C4-2B (cell line): ENCODE results near the gene THEMIS.

Source experiments
- H3K27ac ChIP-seq: fragments of 450-650 bp; 2 replicates; pipeline ENCODE4 v1.5.1; 2017
- ZFX ChIP-seq: fragments of 450-650 bp; IDR thresholded peaks from 2 replicates; pipeline ENCODE4 v1.6.1; 2017
- TF ChIP-seq, protein P1 (sequence below): fragments of 450-650 bp; conservative IDR thresholded peaks from 2 replicates; pipeline ENCODE4 v1.5.1; 2017; ENCODE audit warnings: mild to moderate bottlenecking

Gene THEMIS

DNA sequence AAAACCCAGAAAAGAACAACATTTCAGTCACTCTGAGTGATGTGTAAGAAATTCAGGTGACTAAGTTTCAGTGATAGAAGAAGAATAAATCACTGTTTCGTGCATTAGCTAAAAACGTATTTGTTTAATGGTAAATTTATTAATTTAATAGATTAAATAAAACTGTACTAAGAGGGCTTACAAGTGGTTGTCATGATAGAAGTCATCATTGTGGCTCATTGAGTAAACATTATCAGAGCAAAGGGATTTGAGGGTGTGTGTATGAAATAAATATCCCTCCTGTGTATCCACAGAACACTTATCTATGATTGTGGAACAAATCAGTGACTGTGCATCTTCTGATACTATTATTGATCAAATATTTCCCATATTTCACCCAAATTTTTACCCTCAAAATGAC, 40.1 kb downstream of the THEMIS start:
- no peak for TF ChIP-seq ZFX
- TF ChIP-seq, protein P1, sequence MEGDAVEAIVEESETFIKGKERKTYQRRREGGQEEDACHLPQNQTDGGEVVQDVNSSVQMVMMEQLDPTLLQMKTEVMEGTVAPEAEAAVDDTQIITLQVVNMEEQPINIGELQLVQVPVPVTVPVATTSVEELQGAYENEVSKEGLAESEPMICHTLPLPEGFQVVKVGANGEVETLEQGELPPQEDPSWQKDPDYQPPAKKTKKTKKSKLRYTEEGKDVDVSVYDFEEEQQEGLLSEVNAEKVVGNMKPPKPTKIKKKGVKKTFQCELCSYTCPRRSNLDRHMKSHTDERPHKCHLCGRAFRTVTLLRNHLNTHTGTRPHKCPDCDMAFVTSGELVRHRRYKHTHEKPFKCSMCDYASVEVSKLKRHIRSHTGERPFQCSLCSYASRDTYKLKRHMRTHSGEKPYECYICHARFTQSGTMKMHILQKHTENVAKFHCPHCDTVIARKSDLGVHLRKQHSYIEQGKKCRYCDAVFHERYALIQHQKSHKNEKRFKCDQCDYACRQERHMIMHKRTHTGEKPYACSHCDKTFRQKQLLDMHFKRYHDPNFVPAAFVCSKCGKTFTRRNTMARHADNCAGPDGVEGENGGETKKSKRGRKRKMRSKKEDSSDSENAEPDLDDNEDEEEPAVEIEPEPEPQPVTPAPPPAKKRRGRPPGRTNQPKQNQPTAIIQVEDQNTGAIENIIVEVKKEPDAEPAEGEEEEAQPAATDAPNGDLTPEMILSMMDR = no peak

DNA sequence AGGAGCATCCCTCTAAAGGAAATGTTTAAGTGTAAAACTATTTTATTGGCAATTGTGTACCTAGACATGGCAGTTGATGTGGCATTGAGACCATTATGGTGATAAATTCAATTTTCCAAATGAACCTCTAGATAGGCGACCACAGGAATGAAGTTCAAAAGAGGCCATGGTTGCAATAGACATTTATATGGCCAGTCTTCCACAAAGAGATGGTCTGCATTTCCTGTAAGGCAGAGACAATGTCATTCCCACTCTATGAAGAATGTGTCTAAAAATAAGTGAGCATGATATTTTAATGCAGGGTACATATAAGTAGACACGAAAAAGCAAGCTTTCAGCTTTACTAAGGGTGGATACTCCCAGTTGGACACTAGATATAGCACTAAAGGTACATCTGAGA, 40.9 kb downstream of the THEMIS start:
- no peak overlapping the region for H3K27ac ChIP-seq
- no peak for TF ChIP-seq ZFX
- TF ChIP-seq, protein P1 = no peak

More for the DNA sequence above, 40.1 kb downstream of the THEMIS start:
- no peak overlapping the region for H3K27ac ChIP-seq

DNA sequence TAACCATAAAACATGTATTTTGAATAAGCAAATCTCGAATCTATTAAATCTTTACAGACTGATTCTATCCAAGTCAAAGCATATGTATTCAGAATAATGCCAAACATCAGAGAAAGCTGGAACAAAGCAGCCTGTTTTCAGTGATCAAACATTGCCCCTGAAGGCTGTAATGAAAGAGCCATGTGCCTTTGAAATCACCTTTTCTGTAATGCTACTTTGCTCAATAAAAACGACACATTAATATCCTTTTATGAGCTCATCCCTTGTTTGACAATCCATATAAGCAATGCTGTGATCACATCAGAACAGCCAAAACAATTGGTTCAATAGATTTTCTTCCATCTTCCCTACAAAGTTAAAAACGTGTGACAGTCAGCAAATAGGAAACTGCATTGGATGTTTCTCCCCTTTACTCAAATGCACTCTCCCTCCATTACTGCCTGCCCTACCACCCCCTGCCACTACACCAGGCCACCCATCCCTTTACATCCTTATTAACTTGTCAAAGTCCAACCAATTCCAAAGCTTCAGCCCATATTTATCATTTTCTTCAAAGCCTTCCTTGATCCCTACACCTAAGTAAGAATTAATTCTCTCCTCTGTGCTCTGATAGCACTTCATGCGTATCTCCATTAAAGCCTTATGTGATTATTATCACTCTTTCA, 42.0 kb downstream of the THEMIS start:
- no peak for TF ChIP-seq ZFX
- TF ChIP-seq, protein P1 = no peak
- no peak overlapping the region for H3K27ac ChIP-seq

DNA sequence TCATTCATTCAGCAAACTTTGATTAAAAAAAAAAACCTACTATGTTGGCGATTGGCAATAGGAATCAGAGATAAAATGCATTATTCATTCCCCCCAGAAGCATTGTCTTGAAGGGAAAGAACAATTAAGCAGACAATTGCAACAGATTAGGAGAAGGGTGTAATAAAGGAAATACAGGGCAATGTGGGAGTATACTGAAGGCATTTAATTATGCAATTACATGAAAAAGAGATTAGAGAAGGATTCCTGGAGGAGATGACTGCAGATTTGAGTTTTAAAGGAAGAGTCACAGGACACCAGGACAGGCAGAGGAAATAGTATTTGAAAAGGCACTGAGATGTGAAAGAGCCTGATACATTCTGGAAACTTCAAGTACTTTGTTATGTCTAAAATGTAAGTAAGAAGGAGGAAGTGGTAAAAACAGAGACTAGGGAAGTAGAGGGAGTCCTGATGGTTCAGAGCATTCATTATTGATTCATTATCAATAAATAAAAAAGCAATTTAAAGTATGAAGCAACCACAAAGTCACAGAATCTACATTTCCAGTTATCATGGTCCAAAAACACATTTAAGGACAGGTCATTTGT, 43.7 kb downstream of the THEMIS start:
- H3K27ac ChIP-seq = no peak overlapping the region

DNA sequence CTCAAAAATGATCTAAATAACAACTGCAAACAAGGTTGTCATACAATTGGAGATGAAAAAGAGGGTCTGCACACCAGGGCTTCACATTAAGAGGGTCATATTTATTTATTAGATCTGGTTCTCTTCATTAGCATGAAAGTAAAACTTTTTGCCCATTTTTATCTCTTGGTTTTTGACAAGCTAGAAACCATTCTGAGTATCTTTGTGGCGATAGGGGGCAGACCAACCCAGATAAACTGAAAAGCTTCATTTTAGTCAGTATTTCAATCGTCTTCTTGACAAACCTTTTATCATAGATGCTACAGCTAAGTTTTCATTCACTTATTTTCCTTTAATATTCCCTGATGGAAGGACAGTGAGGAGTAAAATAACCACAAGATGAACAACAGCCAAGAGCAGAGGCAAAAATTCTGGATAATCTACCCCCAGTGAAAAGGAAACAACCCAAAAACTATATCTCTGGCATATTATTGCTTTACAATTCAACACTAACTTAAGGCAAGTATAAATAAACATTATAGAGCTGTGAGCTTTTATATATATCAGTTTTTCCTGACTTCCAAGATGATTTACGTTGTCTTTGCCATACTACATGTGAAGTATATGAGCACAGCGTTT, 45.2 kb downstream of the THEMIS start:
- TF ChIP-seq ZFX = no peak
- TF ChIP-seq, protein P1 = peak; percentile 48
- no peak overlapping the region for H3K27ac ChIP-seq

More for the DNA sequence above, 43.7 kb downstream of the THEMIS start:
- TF ChIP-seq, protein P1 = no peak
- no peak for TF ChIP-seq ZFX

DNA sequence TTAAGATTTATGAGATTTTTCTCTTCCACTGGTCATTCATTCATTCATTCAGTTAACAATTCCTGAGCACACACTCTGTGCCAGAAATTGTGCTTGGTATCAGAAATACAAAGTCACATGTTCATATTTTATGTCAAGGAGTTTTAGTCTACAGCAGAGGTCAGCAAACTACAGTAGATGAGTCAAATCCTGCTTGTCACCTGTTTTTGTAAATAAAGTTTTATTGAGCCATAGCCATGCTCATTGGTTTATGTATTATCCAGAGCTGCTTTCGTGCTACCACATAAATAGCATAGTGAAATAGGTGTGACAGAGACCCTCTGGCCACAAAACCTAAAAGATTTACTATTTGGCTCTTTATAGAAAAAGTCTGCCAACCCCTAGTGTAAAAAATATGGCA, 46.8 kb downstream of the THEMIS start:
- TF ChIP-seq, protein P1 = no peak
- no peak for TF ChIP-seq ZFX
- H3K27ac ChIP-seq = no peak overlapping the region

DNA sequence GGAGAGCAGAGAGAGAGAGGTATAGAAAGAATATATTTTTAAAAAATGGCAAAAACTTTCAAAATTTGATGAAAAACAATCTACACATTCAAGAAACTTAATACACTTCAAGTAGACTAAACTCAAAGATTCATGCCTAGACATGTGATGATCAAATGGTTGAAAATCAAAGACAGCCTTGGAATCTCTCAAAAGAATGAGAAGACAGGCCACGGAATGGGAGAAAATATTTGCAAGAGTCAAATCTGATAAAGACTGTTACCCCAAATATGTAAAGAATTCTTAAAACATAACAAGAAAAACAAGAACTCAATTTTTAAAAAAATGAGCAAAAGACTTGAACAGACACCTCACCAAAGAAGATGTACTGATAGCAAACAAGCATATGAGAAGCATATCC, 49.7 kb downstream of the THEMIS start:
- no peak for TF ChIP-seq ZFX
- TF ChIP-seq, protein P1 = no peak
- H3K27ac ChIP-seq = no peak overlapping the region
